Superior temporal gyrus (tissue), 1 donor: ENCODE results near the gene EML2.
A peak's percentile ranks its signal among the peaks of the same experiment; 100 is the strongest.
"Not testable (repeated sequence)": the region's sequence is repeated elsewhere in the genome, so short reads cannot be mapped to it uniquely, and the experiment has no call there.

Source experiments
- DNase-seq: peaks from one replicate; pipeline ENCODE4 v3.0.0-alpha.2; 2016; ENCODE audit errors: extremely low spot score

Gene EML2, protein sequence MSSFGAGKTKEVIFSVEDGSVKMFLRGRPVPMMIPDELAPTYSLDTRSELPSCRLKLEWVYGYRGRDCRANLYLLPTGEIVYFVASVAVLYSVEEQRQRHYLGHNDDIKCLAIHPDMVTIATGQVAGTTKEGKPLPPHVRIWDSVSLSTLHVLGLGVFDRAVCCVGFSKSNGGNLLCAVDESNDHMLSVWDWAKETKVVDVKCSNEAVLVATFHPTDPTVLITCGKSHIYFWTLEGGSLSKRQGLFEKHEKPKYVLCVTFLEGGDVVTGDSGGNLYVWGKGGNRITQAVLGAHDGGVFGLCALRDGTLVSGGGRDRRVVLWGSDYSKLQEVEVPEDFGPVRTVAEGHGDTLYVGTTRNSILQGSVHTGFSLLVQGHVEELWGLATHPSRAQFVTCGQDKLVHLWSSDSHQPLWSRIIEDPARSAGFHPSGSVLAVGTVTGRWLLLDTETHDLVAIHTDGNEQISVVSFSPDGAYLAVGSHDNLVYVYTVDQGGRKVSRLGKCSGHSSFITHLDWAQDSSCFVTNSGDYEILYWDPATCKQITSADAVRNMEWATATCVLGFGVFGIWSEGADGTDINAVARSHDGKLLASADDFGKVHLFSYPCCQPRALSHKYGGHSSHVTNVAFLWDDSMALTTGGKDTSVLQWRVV

DNA sequence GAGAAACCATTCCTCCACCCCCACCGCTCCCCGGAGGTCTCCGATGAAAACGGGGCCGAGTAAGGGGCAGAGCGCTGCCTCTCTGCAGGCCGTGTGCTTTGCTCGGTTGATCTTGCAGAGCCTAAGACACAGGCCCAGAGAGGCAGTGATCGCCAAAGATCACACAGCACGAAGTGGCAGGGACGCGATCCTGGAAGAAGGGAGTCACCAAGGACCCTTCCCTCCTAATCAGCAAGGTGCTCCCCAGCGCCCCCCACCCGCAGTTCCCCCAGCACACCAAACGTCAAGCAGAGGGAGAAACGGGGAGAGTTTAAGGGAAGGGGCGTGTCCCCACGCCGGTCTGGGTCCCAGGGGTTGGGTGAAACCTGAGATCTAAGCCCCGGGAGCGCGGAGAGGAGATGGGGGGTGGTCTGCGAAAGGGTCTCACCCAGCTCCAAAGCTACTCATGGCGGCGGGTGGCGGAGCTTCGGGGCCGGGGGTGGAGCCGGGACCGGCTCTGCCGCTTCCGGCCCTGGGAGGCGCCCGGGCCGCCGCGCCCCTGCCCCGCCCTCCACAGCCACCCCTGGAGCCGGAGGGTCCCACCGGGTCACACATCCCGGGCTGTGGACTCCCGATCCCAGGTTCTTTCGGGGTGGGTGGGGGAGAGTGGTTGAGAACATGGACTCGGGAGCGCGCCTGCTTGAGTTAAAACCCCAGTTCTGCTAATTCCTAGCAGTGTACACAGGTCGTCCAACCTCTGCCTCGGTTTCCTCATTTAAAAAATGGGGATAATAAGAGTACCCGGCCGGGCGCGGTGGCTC lies at the start of gene EML2:
TSS of gene EML2 (minus strand) at position 468 of the 800 bp plus-strand sequence. CDS start at position 447, 21 bp downstream.
- DNase-seq, result no peak

DNA sequence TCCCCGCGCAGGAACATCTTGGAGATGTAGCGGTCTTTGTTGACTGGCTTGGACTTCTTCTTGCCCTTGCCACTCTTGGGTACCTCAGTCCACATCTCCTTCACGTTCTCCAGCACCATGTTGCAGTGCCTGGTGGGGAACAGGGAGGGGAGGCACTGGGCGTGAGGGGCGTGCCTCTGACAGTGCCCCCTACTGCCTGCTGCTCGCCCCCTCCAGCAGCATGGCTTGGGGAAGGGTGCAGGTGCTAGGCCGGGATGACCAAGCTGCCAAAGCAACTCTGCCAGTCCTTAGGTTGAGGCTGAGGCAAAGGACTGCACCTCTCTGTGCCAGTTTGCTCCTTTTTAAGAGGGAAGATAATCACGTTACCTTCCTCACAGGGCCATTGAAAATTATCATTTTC lies 48.4 kb upstream of the EML2 start:
- no peak for DNase-seq

DNA sequence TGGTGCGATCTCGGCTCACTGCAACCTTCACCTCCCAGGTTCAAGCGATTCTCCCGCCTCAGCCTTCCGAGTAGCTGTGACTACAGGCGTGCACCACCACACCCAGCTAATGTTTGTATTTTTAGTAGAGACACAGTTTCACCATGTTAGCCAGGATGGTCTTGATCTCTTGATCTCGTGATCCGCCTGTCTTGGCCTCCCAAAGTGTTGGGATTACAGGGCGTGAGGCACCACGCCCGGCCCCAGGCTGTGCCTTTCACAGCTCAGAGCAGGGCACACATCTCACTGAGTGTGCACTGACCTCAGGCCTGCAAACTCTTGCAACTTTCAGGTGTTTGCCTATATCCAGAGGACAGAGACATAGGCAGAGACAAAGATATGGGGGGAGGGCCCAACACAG lies 45.8 kb upstream of the EML2 start:
- DNase-seq, result not testable (repeated sequence)

DNA sequence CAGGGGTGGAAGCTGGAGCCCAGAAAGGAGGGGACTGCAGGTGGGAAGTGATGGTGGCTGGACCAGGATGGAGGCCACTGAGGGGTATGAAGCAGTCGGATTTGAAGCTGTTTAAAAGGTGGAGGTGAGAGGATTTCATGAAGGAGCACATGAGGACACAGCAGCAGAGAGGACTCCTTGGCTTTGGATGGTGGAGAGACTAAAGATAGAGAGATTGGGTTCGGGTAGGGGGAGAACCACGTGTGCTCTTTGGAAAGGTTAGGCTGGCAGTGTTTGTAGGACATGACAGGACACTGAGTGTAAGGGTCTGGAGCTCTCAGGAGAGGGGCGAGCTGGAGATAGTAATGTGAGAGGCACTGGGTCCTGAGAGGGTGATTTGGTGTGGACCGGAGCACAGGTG lies 43.7 kb upstream of the EML2 start:
- DNase-seq, result no peak

DNA sequence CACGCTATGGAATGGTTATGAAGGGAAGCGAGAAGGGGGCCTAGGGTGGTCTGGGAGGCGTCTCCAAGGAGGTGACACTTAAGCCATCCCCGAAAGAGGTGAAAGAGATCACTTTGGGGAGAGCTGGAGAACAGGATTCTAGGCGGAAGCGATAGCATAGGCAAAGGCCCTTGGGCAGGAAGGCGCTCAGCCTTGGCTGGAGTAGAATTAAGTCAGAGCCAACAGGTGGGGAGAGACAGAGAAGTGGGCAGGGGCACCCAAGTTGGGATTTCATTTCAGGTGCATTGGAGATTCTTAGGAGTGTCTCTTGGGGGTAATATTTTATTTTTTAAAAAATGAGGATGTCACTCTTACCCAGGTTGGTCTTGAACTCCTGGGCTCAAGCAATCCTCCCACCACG lies 42.9 kb upstream of the EML2 start:
- no peak for DNase-seq

DNA sequence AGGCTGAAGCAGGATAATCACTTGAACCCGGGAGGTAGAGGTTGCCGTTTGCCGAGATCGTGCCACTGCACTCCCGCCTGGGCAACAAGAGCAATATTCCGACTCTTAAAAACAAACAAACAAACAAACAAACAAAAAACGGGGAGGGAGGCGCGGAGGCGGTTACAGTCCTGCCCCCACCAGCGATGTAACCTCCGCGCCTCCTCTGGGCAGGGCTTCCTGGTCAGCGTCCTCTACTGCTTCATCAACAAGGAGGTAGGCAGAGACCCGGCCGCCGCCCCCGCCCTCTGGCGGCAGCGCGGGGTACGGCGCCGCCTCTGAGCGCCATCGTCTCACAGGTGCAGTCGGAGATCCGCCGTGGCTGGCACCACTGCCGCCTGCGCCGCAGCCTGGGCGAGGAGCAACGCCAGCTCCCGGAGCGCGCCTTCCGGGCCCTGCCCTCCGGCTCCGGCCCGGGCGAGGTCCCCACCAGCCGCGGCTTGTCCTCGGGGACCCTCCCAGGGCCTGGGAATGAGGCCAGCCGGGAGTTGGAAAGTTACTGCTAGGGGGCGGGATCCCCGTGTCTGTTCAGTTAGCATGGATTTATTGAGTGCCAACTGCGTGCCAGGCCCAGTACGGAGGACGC lies 42.3 kb upstream of the EML2 start:
- peak; percentile 85 for DNase-seq

DNA sequence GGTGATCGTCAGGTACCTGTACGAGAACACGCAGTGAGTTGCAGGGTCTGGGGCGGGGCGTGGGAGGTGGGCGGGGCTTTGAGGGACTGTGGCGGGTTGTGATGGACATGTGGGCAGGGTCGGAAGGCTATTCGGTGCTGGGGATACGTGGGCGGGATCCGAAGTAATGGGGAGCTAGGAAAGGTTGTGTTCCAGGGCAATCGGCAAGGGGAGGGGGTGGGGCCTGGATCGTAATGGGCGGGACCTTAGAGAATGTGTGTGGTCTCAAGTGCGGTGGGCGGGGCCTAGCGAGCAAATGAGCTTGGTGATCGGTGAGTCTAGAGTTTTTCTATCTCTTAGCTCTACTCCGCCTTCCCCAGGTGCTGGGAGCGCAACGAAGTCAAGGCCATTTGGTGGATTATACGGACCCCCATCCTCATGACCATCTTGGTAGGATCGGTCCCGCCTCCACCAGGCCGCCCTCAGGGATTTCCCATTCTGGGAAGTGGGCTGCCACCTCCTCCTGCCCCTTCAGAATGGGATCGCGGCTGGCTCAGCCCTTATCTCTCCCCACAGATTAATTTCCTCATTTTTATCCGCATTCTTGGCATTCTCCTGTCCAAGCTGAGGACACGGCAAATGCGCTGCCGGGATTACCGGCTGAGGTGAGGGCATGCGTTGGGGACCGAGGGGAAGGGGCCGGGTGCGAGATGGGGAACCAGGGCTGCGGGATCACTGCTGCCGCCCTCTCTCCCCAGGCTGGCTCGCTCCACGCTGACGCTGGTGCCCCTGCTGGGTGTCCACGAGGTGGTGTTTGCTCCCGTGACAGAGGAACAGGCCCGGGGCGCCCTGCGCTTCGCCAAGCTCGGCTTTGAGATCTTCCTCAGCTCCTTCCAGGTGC lies 38.4 kb upstream of the EML2 start:
- DNase-seq, result peak; percentile 58

DNA sequence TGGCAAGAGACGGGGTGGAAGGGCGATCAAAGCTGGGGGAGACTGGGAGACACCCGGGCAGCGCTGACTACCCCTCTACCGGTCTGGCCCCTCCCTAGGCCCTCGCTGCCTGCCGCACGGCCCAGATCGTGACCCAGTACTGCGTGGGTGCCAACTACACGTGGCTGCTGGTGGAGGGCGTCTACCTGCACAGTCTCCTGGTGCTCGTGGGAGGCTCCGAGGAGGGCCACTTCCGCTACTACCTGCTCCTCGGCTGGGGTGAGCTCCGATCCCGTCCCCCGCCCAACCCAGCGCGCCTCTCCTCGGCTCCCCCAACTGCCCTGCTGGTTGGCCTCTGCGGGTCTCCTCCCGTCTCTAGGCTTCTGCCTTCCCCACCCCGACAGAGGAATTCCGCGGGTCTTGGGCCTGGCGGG lies 37.7 kb upstream of the EML2 start:
- DNase-seq, result no peak

DNA sequence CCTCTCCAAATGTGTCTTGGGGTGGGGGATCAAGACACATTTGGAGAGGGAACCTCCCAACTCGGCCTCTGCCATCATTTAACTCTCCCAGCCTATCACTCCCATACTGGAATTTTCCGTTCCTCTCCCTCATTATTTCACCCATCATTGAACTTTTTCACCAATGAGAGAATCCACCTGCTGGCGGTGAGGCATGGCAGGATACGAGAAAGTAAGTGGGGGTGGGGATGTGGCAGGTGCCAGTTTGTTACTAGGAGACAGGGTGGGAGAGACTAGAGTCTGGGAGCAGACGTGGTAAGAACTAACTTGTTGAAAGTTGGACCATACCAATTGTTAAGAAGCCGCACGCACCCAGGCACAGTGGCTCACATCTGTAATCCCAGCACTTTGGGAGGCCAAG lies 35.7 kb upstream of the EML2 start:
- no peak for DNase-seq

DNA sequence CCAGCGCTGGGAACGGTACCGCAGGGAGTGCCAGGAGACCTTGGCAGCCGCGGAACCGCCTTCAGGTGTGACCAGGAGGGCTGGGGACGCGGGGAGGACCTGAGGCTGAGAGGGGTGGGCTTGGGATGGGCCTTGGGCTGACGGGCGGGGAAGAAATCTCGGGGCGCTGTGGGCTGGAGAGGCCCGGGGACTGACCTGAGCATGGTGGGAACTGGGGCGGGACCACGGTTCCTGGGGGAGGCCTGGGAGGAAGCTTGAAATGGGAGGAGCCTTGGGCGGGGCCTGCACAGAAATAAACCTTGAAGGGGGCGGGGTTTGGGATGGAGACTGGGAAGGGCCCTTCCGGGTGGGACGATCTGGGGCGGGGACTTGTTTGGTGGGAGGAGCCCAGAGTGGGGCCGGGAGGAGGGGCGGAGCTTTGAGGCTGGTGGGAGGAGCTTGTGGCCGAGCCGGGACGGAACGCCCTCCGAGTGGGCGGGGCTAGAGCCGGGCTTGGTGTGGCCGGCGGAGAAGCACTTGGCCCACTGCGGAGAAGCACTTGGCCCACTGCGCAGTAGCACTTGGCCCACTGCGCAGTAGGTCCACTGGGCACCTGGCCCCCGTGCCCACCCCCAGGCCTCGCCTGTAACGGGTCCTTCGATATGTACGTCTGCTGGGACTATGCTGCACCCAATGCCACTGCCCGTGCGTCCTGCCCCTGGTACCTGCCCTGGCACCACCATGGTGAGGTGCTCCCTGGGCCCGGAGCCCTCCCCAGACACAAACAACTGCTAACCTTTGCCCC lies 31.7 kb upstream of the EML2 start:
- peak; percentile 61 for DNase-seq

DNA sequence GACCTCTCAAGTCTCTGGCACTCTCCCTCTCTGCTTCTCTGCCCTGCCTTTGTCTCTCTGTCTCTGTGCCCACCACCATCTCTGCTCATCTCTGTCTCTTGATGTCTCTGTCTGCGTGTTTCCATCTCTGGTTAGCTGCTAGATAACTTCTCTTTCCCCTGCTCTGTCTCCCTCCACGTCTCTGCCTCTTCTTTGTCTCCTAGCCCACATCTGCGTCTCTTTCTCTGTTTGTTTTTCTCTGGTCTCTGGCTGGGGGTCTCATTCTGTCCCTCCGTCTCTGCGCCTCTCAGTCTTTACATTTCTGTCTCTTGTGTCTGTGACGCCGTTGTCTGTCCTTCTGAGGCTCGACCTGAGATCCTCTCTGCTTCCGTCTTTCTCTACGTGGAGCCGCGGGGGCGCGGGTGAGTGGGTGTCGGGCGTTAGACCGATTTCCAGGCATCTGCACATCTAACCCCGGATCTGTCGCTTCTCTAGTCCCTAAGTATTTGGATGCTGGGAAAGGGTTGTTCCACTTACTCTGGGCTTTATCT lies 29.2 kb upstream of the EML2 start:
- DNase-seq, result no peak

DNA sequence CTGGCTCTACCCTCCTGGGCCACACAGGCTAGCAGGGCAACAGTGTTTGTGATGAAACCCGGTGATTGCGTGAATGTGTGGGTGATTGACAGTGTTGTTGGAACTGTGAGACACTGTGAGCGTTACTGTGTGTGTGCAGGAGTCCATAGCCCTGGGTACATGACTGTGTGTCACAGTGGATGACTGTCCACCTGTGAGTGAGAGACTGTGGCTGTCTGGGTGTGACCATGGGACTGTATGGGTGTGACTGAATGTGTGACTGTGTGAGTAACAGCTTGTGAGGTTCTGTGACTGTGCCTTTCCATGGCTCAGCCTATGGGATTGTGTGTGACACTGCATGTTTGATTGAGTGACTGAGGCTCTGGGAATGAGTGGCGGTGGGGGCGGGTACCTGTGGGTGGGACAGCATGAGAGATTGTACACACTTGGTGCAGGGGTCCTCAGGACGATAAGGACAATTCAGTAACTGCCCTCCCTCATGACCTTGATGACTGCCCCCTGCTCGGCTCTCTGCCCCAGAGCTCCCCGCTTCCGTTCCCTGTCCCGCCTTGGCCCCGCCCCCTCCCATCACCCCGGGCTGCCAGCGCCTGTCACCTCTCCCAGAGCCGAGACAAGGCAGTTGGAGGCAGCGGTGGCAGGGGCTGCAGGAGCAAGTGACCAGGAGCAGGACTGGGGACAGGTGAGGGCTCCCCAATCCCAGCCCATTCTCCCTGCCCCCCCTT lies 28.6 kb upstream of the EML2 start, which contains the start of gene GIPR:
TSS of gene GIPR (plus strand) at position 602 of the 722 bp plus-strand sequence. CDS start 1,300 bp downstream, outside the sequence.
- no peak for DNase-seq

DNA sequence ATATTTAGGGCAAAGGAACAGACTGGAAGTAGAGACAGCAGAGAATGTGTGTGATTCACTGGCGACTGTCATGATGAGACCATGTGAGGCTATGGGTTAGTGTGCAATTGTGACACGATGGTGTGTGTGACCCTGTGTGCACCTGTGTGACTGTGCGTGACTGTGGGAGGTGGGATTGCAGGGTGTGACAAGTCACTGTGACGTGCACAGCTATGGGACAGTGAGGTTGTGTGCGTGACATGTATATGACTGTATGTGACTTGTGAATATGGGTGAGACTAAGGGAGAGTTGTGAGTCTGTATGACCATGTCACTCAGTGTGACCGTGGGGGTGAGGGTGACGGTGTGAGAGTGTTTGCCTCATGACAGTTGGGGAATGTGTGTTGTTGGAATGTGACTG lies 25.4 kb upstream of the EML2 start:
- DNase-seq, result no peak

DNA sequence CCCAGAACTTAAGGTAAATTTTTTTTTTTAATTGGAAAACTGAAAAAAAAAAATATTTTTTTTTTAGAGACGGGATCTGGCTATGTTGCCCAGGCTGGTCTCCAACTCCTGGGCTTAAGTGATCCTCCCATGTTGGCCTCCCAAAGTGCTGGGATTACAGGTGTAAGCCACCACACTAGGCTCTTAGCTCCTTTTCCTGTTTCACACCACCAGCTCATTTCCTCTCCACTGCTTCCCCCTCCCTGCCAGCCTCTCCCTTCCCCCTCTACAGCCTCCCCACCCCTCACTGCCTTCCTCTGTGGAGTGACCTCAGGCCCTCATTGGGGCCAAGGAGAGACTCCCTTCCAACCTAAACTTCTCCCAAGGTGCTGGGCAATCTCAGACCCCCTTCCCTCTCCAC lies 24.6 kb upstream of the EML2 start:
- no peak for DNase-seq

DNA sequence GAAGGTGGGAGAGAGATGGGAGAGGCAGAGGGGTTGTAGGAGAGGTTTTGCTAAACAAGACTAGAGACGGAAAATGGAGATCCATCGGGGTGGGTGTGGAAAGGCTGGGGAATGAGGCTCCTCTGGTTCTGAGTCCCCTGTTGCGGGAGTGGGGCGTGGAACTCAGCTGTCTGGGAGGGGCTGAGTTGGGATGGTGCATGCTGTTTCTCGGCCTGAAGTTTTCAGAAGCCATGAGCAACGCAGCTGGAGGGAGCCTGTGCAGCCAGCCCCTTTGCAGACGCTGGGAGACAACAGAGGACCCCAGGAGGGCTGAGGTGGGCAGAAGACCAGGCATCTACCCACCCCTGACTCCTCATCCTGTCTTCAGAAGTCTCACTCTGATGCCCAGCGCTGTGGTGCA lies 21.4 kb upstream of the EML2 start:
- no peak for DNase-seq

DNA sequence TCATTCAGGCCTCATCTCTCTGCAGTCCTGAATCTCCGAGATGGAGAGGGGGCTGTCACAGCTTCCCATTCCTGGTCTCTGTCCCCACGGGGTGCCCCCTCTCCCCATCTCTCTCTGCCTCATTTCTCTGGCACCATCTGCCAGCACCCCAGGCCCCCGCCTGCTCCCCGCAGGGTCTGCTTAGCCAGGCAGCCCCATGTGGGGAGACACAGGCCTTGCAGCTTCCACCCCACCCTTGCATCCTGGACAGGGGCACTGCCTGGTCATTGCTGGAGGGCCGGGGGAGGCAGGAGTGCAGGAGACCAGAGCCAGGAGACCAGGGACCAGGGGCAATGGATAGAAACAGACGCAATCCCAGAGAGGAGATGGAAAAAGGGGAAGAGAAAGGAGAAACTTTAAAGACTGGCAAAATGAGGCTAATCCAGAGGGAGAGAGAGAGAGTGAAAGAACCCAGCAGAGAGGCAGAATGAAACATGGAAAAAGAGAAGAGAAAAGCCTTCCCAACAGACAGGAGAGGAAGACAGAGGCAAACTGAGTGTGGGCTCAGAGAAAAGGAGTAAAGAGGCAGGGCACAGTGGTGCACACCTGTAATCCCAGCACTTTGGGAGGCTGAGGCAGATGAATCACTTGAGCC lies 20.0 kb upstream of the EML2 start:
- DNase-seq, result no peak

DNA sequence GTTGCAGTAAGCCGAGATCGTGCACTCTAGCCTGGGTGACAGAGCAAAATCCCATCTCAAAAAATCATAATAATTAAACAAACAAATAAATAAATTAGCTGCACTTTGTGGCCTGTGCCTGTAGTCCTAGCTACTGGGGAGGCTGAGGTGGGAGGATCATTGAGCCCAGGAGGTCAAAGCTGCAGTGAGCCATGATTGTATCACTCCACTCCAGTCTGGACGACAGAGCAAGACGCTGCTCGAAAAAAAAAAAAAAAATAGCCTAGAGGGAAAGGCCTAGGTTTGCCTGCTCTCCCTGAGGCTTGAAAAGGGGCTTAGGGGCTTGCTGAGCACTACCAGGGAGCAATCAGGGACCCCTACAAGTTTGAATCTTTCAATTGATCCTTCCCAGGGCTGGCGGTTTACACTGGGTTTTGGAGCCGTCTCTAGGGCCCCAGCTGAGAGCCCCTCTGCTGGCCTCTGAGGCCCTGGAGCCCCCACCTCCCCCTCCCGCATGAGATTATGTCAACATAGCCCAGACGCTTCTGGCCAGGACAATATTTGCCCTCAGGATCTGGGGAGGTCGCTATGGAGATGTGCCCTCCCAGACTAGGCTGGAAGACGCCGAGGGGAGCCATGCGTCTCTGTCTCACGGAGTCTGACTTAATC lies 18.4 kb upstream of the EML2 start:
- no peak for DNase-seq

DNA sequence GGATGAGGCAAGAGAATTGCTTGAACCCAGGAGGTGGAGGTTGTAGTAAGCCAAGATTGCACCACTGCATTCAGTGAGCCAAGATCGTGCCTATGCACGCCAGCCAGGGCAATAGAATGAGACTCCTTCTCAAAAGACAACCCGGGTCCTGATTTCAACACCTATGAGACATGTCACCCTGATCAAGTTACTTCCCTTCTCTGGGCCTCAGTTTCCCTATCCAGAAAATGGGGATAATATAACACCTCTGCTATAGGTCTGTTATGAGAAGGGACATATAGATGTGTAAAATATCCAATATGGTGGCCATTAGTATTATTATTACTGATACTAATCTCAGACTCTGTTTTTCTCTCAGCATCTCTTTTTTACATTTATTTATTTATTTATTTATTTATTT lies 15.9 kb upstream of the EML2 start:
- DNase-seq, result no peak
